K562 (cell line): ENCODE data around the gene GLE1.

Source experiments
- FOXM1 ChIP-seq, 2 experiments: fragments of 450-650 bp in 1 of 2; sonication (generic) in 1 of 2; formaldehyde crosslinking in 1 of 2; IDR thresholded peaks; 2 replicates each; pipeline versions ENCODE4 v1.6.1 to v1.9.0; 2017 to 2022; ENCODE audit warnings: low read depth in 2 of 2, mild to moderate bottlenecking in 2 of 2, missing genetic modification reagents in 1 of 2, moderate library complexity in 1 of 2
- JUND ChIP-seq, 2 experiments: IDR thresholded peaks; 2 replicates in 1 of 2; 3 replicates in 1 of 2; pipeline ENCODE4 v1.6.1; 2011; ENCODE audit warnings: borderline replicate concordance in 2 of 2, low read depth in 2 of 2, low read length in 2 of 2, improper control_type of control experiment in 1 of 2, missing biosample characterization in 1 of 2, missing genetic modification characterization in 1 of 2, missing genetic modification reagents in 1 of 2
- MAZ ChIP-seq, 2 experiments: fragments of 450-650 bp in 1 of 2; sonication (generic) in 1 of 2; formaldehyde crosslinking; IDR thresholded peaks in 1 of 2; conservative IDR thresholded peaks in 1 of 2; 2 replicates each; pipeline versions ENCODE4 v1.4.0 to v1.5.0; 2020; ENCODE audit warnings: mild to moderate bottlenecking in 1 of 2, missing genetic modification reagents in 1 of 2
- NR2F6 ChIP-seq: fragments of 450-650 bp; formaldehyde crosslinking; IDR thresholded peaks from 2 replicates; pipeline ENCODE4 v1.4.0; 2020; ENCODE audit warnings: mild to moderate bottlenecking
- POLR2AphosphoS5 ChIP-seq: IDR thresholded peaks from 2 replicates; pipeline ENCODE4 v1.6.1; 2011; ENCODE audit warnings: mild to moderate bottlenecking, low read depth, low read length, moderate library complexity; ENCODE audit not compliant: control insufficient read depth, insufficient read depth
- USF1 ChIP-seq: sonication (generic); formaldehyde crosslinking; IDR thresholded peaks from 2 replicates; pipeline ENCODE4 v1.9.0; 2022; ENCODE audit warnings: mild to moderate bottlenecking, missing genetic modification reagents
- WHSC1 ChIP-seq: IDR thresholded peaks from one replicate; pipeline ENCODE4 v1.6.1; 2012; ENCODE audit warnings: low read length, control low read depth, inconsistent platforms
- ZSCAN29 ChIP-seq: fragments of 450-650 bp; IDR thresholded peaks from 2 replicates; pipeline ENCODE4 v1.6.1; 2017
- TF ChIP-seq, protein P1 (sequence below), 3 experiments: IDR thresholded peaks in 2 of 3; conservative IDR thresholded peaks in 1 of 3; 2 replicates each; pipeline ENCODE4 v1.5.1; 2011 to 2012; ENCODE audit warnings: low read length in 3 of 3, mild to moderate bottlenecking in 3 of 3, control low read depth in 2 of 3, improper control_type of control experiment in 1 of 3, inconsistent platforms in 1 of 3, low read depth in 1 of 3, mixed read lengths in 1 of 3, moderate library complexity in 1 of 3; ENCODE audit not compliant: insufficient read depth in 2 of 3

DNA sequence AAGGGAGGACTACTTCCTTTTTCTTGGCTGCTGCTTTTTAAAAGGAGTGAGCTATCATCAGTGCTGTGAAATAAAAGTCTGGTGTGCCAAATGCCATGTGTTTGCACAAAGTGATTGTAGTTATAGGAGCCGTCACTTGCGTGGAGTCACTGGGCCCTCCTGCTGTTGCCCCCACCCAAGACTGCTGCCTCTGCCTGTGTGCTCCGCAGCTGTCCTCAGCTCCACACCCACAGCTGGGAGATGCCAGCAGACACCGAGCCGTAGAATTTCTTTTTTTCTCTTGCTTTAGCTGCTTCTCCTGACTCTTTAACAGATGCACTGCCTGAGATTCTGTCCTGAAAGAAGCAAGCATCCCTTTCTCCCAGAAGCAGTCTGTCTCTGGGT lies 9.8 kb upstream of the GLE1 start:
- TF ChIP-seq FOXM1 (IDR thresholded peaks at IDR 0.05; ENCODE audit: low read depth), result no peak
- TF ChIP-seq FOXM1 (CRISPR knock-in tag; IDR thresholded peaks at IDR 0.05; ENCODE audit: low read depth), result no peak
- TF ChIP-seq ZSCAN29, result no peak
- no peak for TF ChIP-seq WHSC1
- no peak for TF ChIP-seq MAZ (CRISPR knock-in tag; conservative IDR thresholded peaks at IDR 0.05 in 1 of 2, IDR thresholded peaks at IDR 0.05 in 1 of 2)
- no peak for TF ChIP-seq POLR2AphosphoS5
- TF ChIP-seq JUND (IDR thresholded peaks at IDR 0.05; ENCODE audit: borderline replicate concordance, low read depth, low read length), result no peak
- TF ChIP-seq JUND (tag; IDR thresholded peaks at IDR 0.05; ENCODE audit: borderline replicate concordance, low read depth, low read length), result no peak
- TF ChIP-seq, protein P1, sequence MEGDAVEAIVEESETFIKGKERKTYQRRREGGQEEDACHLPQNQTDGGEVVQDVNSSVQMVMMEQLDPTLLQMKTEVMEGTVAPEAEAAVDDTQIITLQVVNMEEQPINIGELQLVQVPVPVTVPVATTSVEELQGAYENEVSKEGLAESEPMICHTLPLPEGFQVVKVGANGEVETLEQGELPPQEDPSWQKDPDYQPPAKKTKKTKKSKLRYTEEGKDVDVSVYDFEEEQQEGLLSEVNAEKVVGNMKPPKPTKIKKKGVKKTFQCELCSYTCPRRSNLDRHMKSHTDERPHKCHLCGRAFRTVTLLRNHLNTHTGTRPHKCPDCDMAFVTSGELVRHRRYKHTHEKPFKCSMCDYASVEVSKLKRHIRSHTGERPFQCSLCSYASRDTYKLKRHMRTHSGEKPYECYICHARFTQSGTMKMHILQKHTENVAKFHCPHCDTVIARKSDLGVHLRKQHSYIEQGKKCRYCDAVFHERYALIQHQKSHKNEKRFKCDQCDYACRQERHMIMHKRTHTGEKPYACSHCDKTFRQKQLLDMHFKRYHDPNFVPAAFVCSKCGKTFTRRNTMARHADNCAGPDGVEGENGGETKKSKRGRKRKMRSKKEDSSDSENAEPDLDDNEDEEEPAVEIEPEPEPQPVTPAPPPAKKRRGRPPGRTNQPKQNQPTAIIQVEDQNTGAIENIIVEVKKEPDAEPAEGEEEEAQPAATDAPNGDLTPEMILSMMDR (IDR thresholded peaks at IDR 0.05 in 2 of 3, conservative IDR thresholded peaks at IDR 0.05 in 1 of 3; ENCODE audit: insufficient read depth in 2 of 3, low read depth in 1 of 3, low read length in 3 of 3), result no peak
- TF ChIP-seq USF1, result no peak
- TF ChIP-seq NR2F6 (CRISPR knock-in tag), result no peak
